HS-5 (cell line): ENCODE data around the gene TIE1.
"Not testable (repeated sequence)": the region's sequence is repeated elsewhere in the genome, so short reads cannot be mapped to it uniquely, and the experiment has no call there.

Source experiments
- DNase-seq: peaks from one replicate; pipeline ENCODE4 v3.0.0-alpha.2; 2012; ENCODE audit warnings: low read depth

Gene TIE1

GRCh38 chr1:43363283-43363934 lies 62.6 kb downstream of the TIE1 start:
- no peak for DNase-seq

- no peak for DNase-seq
Observed at GRCh38 chr1:43363935-43364525, 63.2 kb downstream of the TIE1 start.

- no peak for DNase-seq
Observed at GRCh38 chr1:43365678-43366077, 64.9 kb downstream of the TIE1 start.

- no peak for DNase-seq
Observed at GRCh38 chr1:43366179-43366578, 65.4 kb downstream of the TIE1 start.

GRCh38 chr1:43366601-43367025 lies 65.8 kb downstream of the TIE1 start:
- DNase-seq = no peak

GRCh38 chr1:43367026-43367903 lies 66.5 kb downstream of the TIE1 start:
- no peak for DNase-seq

- no peak for DNase-seq
Observed at GRCh38 chr1:43367904-43368645, 67.3 kb downstream of the TIE1 start, which contains the start of gene ELOVL1. Gene ELOVL1 (minus strand): TSS chr1:43368011. CDS start chr1:43365609, 2,402 bp downstream.

GRCh38 chr1:43368646-43369020 lies 67.9 kb downstream of the TIE1 start:
- DNase-seq = no peak

- not testable (repeated sequence) for DNase-seq
Observed at GRCh38 chr1:43369779-43370178, 69.0 kb downstream of the TIE1 start.

- DNase-seq = no peak
Observed at GRCh38 chr1:43370564-43370963, 69.8 kb downstream of the TIE1 start.

GRCh38 chr1:43372172-43372571 lies 71.4 kb downstream of the TIE1 start:
- DNase-seq = no peak
